Chondrocyte (in vitro differentiated cells): ENCODE results near the gene RNF225. TPM values are rescaled to one million over a fixed set of nuclear protein-coding genes. Genes with fewer than 3 reads are reported as not detected.
A peak's percentile ranks its signal among the peaks of the same experiment; 100 is the strongest.

ENCODE experiments used
- DNase-seq: peaks from one replicate; pipeline ENCODE4 v3.0.0; 2021; ENCODE audit warnings: mixed read lengths, low spot score
- H3K27ac Mint-ChIP-seq: one replicate; pipeline ENCODE4 v1.8.0; 2021; ENCODE audit warnings: mild to moderate bottlenecking, moderate library complexity, mixed read lengths; ENCODE audit not compliant: unreplicated experiment
- H3K27me3 Mint-ChIP-seq: 2 replicates; pipeline ENCODE4 v1.8.0; 2021; ENCODE audit warnings: low read depth, mixed read lengths
- H3K36me3 Mint-ChIP-seq: 2 replicates; pipeline ENCODE4 v1.8.0; 2021; ENCODE audit warnings: low read depth, mixed read lengths
- H3K4me1 Mint-ChIP-seq: 2 replicates; pipeline ENCODE4 v1.8.0; 2021; ENCODE audit warnings: low read depth, mild to moderate bottlenecking, mixed read lengths
- H3K4me3 Mint-ChIP-seq: one replicate; pipeline ENCODE4 v1.8.0; 2021; ENCODE audit warnings: mild to moderate bottlenecking, moderate library complexity, mixed read lengths; ENCODE audit not compliant: unreplicated experiment
- H3K9me3 Mint-ChIP-seq: 2 replicates; pipeline ENCODE4 v1.8.0; 2021; ENCODE audit warnings: low read depth, mixed read lengths
- CTCF ChIP-seq: fragments of 200-600 bp; sonication (generic); IDR thresholded peaks from 2 replicates; pipeline ENCODE4 v1.5.0; 2021; ENCODE audit warnings: antibody characterized with exemption, mild to moderate bottlenecking, moderate library complexity
- total RNA-seq: library from RNA; stranded (reverse); gene quantifications from 3 replicates; pipeline ENCODE4 v1.2.1, GENCODE V29; 2021

The RNF225 gene
- total RNA-seq, 1 donor from 2014 or later = not detected

- no peak for TF ChIP-seq CTCF
- Mint-ChIP-seq H3K4me1 (peaks cover 27% of the 10 kb centered on the region), H3K27ac (no peak overlapping the region), H3K36me3 (peaks cover 8% of the 10 kb centered on the region), H3K9me3 (no peaks in the 10 kb centered on the region), H3K27me3 (no peaks in the 10 kb centered on the region), H3K4me3 (no peak overlapping the region)
- peak; percentile 67 for DNase-seq
Observed at GRCh38 chr19:58350871-58351557, 44.4 kb upstream of the RNF225 start.

GRCh38 chr19:58351558-58351878, 43.9 kb upstream of the RNF225 start:
- Mint-ChIP-seq H3K27ac (no peak overlapping the region), H3K4me3 (no peak overlapping the region), H3K27me3 (no peaks in the 10 kb centered on the region), H3K36me3 (peaks cover 8% of the 10 kb centered on the region), H3K4me1 (peaks cover 23% of the 10 kb centered on the region), H3K9me3 (no peaks in the 10 kb centered on the region)
- no peak for TF ChIP-seq CTCF
- peak; percentile 83 for DNase-seq

GRCh38 chr19:58351990-58352755, 43.3 kb upstream of the RNF225 start:
- Mint-ChIP-seq H3K27ac (no peak overlapping the region), H3K27me3 (no peaks in the 10 kb centered on the region), H3K4me1 (peaks cover 20% of the 10 kb centered on the region), H3K36me3 (peaks cover 8% of the 10 kb centered on the region), H3K4me3 (no peak overlapping the region), H3K9me3 (no peaks in the 10 kb centered on the region)
- TF ChIP-seq CTCF = no peak
- DNase-seq = peak; percentile 67

- Mint-ChIP-seq H3K4me1 (peaks cover 18% of the 10 kb centered on the region), H3K36me3 (peaks cover 8% of the 10 kb centered on the region), H3K27me3 (no peaks in the 10 kb centered on the region), H3K4me3 (no peak within 1 kb of the TSS), H3K9me3 (no peaks in the 10 kb centered on the region), H3K27ac (no peak within 1 kb of the TSS)
- DNase-seq = peak; percentile 89
- TF ChIP-seq CTCF = no peak
Observed at GRCh38 chr19:58352760-58353671, 42.4 kb upstream of the RNF225 start, which contains the start of gene A1BG. TSS of gene A1BG (minus strand) at chr19:58353492. CDS start at chr19:58353437, 55 bp downstream.
